Activated CD8-positive, alpha-beta memory T cell treated with anti-CD3 and anti-CD28 coated beads, Interleukin-2, amount 10 ng/mL, durations not matched to agents 7 days and 5 days (primary cell): ENCODE measurements around the gene PTHLH. TPM values are rescaled to one million over a fixed set of nuclear protein-coding genes. Genes with fewer than 3 reads are reported as not detected.

Experiments used
- ATAC-seq: fragments of 150-1000 bp; cut with Tn5 transposase; one replicate; pipeline ENCODE4 v1.10.0; 2021; ENCODE audit warnings: moderate library complexity
- CTCF ChIA-PET: fragments of 350-600 bp; sonication (Branson Sonifier 250); formaldehyde crosslinking; loops from one replicate; lab custom pipeline; 2021; ENCODE audit warnings: antibody characterized with exemption; lab: Charles Lee
- DNase-seq: peaks from one replicate; pipeline ENCODE4 v3.0.0-alpha.2; 2020
- H3K27ac Mint-ChIP-seq: one replicate; pipeline ENCODE4 v1.8.0; 2021; ENCODE audit warnings: mild to moderate bottlenecking, mixed read lengths
- H3K27me3 Mint-ChIP-seq: one replicate; pipeline ENCODE4 v1.8.0; 2021; ENCODE audit warnings: mixed read lengths
- H3K36me3 Mint-ChIP-seq: one replicate; pipeline ENCODE4 v1.8.0; 2021; ENCODE audit warnings: mild to moderate bottlenecking, mixed read lengths
- H3K4me1 Mint-ChIP-seq: one replicate; pipeline ENCODE4 v1.8.0; 2021; ENCODE audit warnings: mixed read lengths
- H3K4me3 Mint-ChIP-seq: one replicate; pipeline ENCODE4 v1.8.0; 2021; ENCODE audit warnings: mild to moderate bottlenecking, moderate library complexity, mixed read lengths
- H3K9me3 Mint-ChIP-seq: one replicate; pipeline ENCODE4 v1.8.0; 2022; ENCODE audit warnings: low read depth, mixed read lengths
- total RNA-seq, 2 experiments: library from RNA; stranded (reverse); gene quantifications; one replicate each; pipeline ENCODE4 v1.2.3, GENCODE V29; 2021

Gene PTHLH
- total RNA-seq, 2 experiments from 2014 or later = 0.35 TPM; not detected in 1

DNA sequence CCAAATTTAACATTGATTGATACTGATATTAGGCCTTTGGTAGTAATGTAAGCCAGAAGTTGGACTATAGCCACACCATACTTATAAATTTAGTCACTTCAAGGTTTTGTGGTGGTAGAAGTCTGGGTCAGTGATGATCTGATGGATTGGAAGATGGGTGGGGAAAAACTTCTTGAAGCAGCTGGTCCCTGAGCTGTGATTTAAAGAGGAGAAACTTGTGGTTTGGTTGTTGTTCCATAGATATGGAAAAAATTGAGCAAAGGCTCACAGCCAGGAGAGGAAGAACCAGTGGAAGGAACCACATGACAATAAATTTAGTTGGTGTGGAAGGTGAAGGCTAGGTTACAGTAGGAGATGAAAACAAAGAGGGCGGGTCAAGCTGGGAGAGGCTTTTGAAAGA, 26.1 kb downstream of the PTHLH start:
- no peak overlapping the region for H3K27ac Mint-ChIP-seq
- ATAC-seq = no peak
- no peak overlapping the region for H3K4me3 Mint-ChIP-seq
- H3K4me1 Mint-ChIP-seq = no peaks in the 10 kb centered on the region
- H3K9me3 Mint-ChIP-seq = no peaks in the 10 kb centered on the region
- no peaks in the 10 kb centered on the region for H3K36me3 Mint-ChIP-seq
- H3K27me3 Mint-ChIP-seq = peaks cover 24% of the 10 kb centered on the region
- CTCF ChIA-PET = interaction anchor here (0.9 kb wide), 1 partner anchor 213 kb away, joined by 3 read pairs; no protein-coding TSS in a partner anchor
- DNase-seq = no peak

- CTCF ChIA-PET = interaction anchor here (0.8 to 1.7 kb wide), 8 partner anchors 10 to 209 kb away, joined by 3 to 7 read pairs (median 4); no protein-coding TSS in a partner anchor
- no peak overlapping the region for H3K27ac Mint-ChIP-seq
- peak; percentile 74 for ATAC-seq
- DNase-seq = peak; percentile 77
- H3K27me3 Mint-ChIP-seq = peaks cover 27% of the 10 kb centered on the region
- no peaks in the 10 kb centered on the region for H3K9me3 Mint-ChIP-seq
- H3K4me3 Mint-ChIP-seq = no peak overlapping the region
- no peaks in the 10 kb centered on the region for H3K4me1 Mint-ChIP-seq
- H3K36me3 Mint-ChIP-seq = no peaks in the 10 kb centered on the region
These were observed 31.7 kb downstream of the PTHLH start for GRCh38 chr12:27940756-27941402.

GRCh38 chr12:27940245-27940644, 32.3 kb downstream of the PTHLH start:
- Mint-ChIP-seq H3K27ac (no peak overlapping the region), H3K4me1 (no peaks in the 10 kb centered on the region), H3K27me3 (peaks cover 29% of the 10 kb centered on the region), H3K4me3 (no peak overlapping the region), H3K36me3 (no peaks in the 10 kb centered on the region), H3K9me3 (no peaks in the 10 kb centered on the region)
- DNase-seq = no peak
- CTCF ChIA-PET = interaction anchor here (0.8 to 1.7 kb wide), 8 partner anchors 10 to 208 kb away, joined by 3 to 7 read pairs (median 4); no protein-coding TSS in a partner anchor
- no peak for ATAC-seq

DNA sequence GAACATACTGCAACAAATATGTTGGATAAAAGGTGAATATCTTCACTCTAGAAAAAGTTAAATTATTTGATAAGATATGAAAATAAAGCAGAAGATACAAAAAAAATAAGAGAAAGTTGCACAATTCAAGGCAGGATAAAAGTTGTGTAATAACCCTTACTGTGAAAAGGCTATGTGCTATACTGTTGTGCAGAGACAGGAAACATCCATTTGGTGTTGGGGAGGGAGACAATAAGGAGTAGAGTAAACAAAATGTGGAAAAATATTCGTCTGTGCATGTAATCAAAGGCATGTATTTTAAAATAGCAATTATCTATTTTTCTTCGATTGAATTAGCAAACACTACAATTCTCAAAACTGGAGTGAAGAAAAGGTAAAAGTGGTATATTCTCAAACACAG, 34.8 kb downstream of the PTHLH start:
- H3K36me3 Mint-ChIP-seq = no peaks in the 10 kb centered on the region
- no peaks in the 10 kb centered on the region for H3K4me1 Mint-ChIP-seq
- no peak for DNase-seq
- CTCF ChIA-PET = no interaction called here
- no peak for ATAC-seq
- no peak overlapping the region for H3K4me3 Mint-ChIP-seq
- no peaks in the 10 kb centered on the region for H3K9me3 Mint-ChIP-seq
- peaks cover 35% of the 10 kb centered on the region for H3K27me3 Mint-ChIP-seq
- H3K27ac Mint-ChIP-seq = no peak overlapping the region

- H3K4me1 Mint-ChIP-seq = no peaks in the 10 kb centered on the region
- no peak overlapping the region for H3K27ac Mint-ChIP-seq
- DNase-seq = no peak
- H3K9me3 Mint-ChIP-seq = no peaks in the 10 kb centered on the region
- no peaks in the 10 kb centered on the region for H3K36me3 Mint-ChIP-seq
- H3K4me3 Mint-ChIP-seq = no peak overlapping the region
- CTCF ChIA-PET = no interaction called here
- H3K27me3 Mint-ChIP-seq = peaks cover 36% of the 10 kb centered on the region
- ATAC-seq = no peak
These were observed 36.3 kb downstream of the PTHLH start for GRCh38 chr12:27936196-27936595.

DNA sequence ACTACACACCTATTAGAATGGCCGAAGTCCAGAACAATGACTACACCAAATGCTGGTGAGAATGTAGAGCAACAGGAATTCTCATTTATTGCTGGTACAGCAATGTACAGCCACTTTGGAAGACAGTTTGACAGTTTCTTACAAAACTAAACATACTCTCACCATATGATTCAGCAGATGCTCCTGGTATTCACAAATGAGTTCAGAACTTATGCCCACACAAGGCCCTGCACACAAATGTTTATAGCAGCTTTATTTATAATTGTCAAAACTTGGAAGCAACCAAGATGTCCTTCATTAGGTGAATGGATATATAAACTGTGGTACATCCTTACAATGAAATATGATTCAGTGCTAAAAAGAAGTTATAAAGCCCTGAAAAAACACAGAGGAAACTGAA, 38.3 kb downstream of the PTHLH start:
- CTCF ChIA-PET = no interaction called here
- Mint-ChIP-seq H3K4me1 (no peaks in the 10 kb centered on the region), H3K27me3 (peaks cover 38% of the 10 kb centered on the region), H3K9me3 (no peaks in the 10 kb centered on the region), H3K36me3 (no peaks in the 10 kb centered on the region), H3K4me3 (no peak overlapping the region), H3K27ac (no peak overlapping the region)
- no peak for DNase-seq
- ATAC-seq = no peak

DNA sequence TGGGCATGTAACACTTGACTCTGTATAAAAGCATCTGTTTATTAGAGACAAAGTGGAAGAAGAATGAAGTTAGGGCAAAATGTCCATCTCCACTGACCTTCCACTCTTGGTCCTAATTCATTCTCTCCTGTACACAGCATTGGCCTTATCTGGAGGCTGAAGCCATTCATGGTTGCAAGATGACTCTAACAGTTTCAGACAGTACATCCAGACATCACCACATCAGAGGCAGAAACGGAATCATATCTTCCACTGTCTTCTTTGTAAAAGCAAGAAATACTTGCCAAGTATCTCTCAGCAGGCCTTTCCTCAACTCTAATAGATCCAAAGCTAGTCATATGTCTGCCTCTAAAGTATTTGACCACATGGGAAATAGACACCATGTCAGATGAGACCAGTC, 41.1 kb downstream of the PTHLH start:
- ATAC-seq (no peak), DNase-seq (no peak)
- H3K9me3 Mint-ChIP-seq = no peaks in the 10 kb centered on the region
- H3K27ac Mint-ChIP-seq = no peak overlapping the region
- no peaks in the 10 kb centered on the region for H3K4me1 Mint-ChIP-seq
- no peak overlapping the region for H3K4me3 Mint-ChIP-seq
- CTCF ChIA-PET = no interaction called here
- H3K36me3 Mint-ChIP-seq = no peaks in the 10 kb centered on the region
- peaks cover 41% of the 10 kb centered on the region for H3K27me3 Mint-ChIP-seq

GRCh38 chr12:27927347-27927746, 45.2 kb downstream of the PTHLH start:
- no peaks in the 10 kb centered on the region for H3K36me3 Mint-ChIP-seq
- H3K4me3 Mint-ChIP-seq = no peak overlapping the region
- H3K4me1 Mint-ChIP-seq = no peaks in the 10 kb centered on the region
- CTCF ChIA-PET = no interaction called here
- H3K27ac Mint-ChIP-seq = no peak overlapping the region
- no peaks in the 10 kb centered on the region for H3K9me3 Mint-ChIP-seq
- DNase-seq (no peak), ATAC-seq (no peak)
- peaks cover 31% of the 10 kb centered on the region for H3K27me3 Mint-ChIP-seq

- ATAC-seq (no peak), DNase-seq (no peak)
- H3K27me3 Mint-ChIP-seq = peaks cover 33% of the 10 kb centered on the region
- H3K36me3 Mint-ChIP-seq = no peaks in the 10 kb centered on the region
- no peak overlapping the region for H3K27ac Mint-ChIP-seq
- no peak overlapping the region for H3K4me3 Mint-ChIP-seq
- CTCF ChIA-PET = interaction anchor here (1.0 kb wide), 1 partner anchor 16 kb away, joined by 3 read pairs; no protein-coding TSS in a partner anchor
- no peaks in the 10 kb centered on the region for H3K4me1 Mint-ChIP-seq
- no peaks in the 10 kb centered on the region for H3K9me3 Mint-ChIP-seq
These were observed 48.0 kb downstream of the PTHLH start for GRCh38 chr12:27924350-27925135.

DNA sequence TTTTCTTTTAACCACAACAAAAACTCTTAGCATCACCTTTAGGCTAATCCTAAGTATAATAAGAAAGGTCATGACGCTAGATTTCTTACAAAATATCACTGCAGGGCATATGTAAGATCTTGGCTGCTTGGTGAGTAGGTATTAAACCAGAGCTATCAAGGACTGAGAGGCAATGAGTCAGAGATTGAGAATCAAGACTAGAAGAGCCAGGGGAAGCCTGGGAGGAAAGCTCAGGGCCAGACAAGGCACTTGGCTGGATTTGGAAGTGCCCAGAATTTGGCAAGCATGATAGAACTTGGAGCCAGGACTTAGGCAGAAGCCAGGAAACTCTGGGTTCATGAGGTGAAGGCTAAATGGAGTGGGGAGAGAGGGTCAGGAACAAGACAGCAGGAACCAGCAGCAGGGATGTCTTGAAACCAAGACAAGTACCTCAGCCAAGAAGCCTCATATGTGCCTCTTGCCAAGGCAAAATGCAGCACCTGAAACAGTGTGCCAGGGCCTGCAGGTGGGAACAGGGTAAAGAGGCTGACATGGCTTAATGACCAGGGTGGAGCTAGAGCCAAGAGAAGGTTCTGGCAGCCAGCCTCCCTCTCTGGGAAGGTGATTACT, 49.9 kb downstream of the PTHLH start:
- peaks cover 17% of the 10 kb centered on the region for H3K27me3 Mint-ChIP-seq
- DNase-seq (no peak), ATAC-seq (no peak)
- no peak overlapping the region for H3K4me3 Mint-ChIP-seq
- CTCF ChIA-PET = no interaction called here
- no peaks in the 10 kb centered on the region for H3K9me3 Mint-ChIP-seq
- no peak overlapping the region for H3K27ac Mint-ChIP-seq
- no peaks in the 10 kb centered on the region for H3K36me3 Mint-ChIP-seq
- H3K4me1 Mint-ChIP-seq = no peaks in the 10 kb centered on the region

GRCh38 chr12:27919671-27920235, 52.8 kb downstream of the PTHLH start:
- Mint-ChIP-seq H3K4me3 (no peak overlapping the region), H3K9me3 (no peaks in the 10 kb centered on the region), H3K4me1 (no peaks in the 10 kb centered on the region), H3K27me3 (peaks cover 25% of the 10 kb centered on the region), H3K36me3 (no peaks in the 10 kb centered on the region), H3K27ac (no peak overlapping the region)
- CTCF ChIA-PET = no interaction called here
- no peak for DNase-seq
- ATAC-seq = no peak

DNA sequence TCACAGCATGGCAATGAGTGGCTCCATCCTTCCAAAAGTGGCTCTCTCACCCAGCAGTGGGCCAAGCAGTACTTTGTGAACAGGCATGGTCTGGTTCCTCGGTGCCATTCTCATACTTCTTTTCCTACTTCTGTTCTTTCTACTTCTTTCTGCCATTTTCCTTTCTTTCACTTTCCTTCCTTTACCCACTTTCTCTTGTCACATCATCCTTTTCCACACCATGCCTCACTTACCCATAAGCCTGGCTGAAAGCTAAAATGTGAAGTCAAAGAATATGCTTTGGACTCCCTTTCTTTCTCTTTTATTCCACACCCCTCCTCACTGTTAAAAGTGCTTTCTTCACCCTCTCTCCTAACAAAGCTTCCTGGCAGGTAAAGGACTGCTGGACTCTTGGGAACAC, 57.0 kb downstream of the PTHLH start:
- Mint-ChIP-seq H3K27me3 (peaks cover 16% of the 10 kb centered on the region), H3K36me3 (no peaks in the 10 kb centered on the region), H3K4me1 (no peaks in the 10 kb centered on the region), H3K27ac (no peak overlapping the region), H3K9me3 (no peaks in the 10 kb centered on the region), H3K4me3 (no peak overlapping the region)
- ATAC-seq = no peak
- DNase-seq = no peak
- CTCF ChIA-PET = no interaction called here

GRCh38 chr12:27915021-27915420, 57.5 kb downstream of the PTHLH start:
- no peaks in the 10 kb centered on the region for H3K4me1 Mint-ChIP-seq

More at GRCh38 chr12:27915021-27915420, 57.5 kb downstream of the PTHLH start:
- CTCF ChIA-PET = no interaction called here
- no peaks in the 10 kb centered on the region for H3K9me3 Mint-ChIP-seq
- H3K4me3 Mint-ChIP-seq = no peak overlapping the region
- H3K27ac Mint-ChIP-seq = no peak overlapping the region
- no peaks in the 10 kb centered on the region for H3K36me3 Mint-ChIP-seq
- DNase-seq (no peak), ATAC-seq (no peak)
- H3K27me3 Mint-ChIP-seq = peaks cover 11% of the 10 kb centered on the region
